GM21381 (cell line): ENCODE data around the gene PDCD2.
"Not testable (repeated sequence)": the region's sequence is repeated elsewhere in the genome, so short reads cannot be mapped to it uniquely, and the experiment has no call there.

Experiments used
- ATAC-seq: cut with Tn5 transposase; IDR thresholded peaks from one replicate; pipeline ENCODE4 v1.9.1; 2021; ENCODE audit warnings: mild to moderate bottlenecking, moderate library complexity; ENCODE audit not compliant: unreplicated experiment

Gene PDCD2

GRCh38 chr6:170584181-170584953 lies at the start of gene PDCD2:
Gene PDCD2 (minus strand): TSS chr6:170584637. CDS start chr6:170584581, 56 bp downstream.
- ATAC-seq = peak; percentile 97

- not testable (repeated sequence) for ATAC-seq
Measured at GRCh38 chr6:170616020-170616554, 31.6 kb upstream of the PDCD2 start.

- ATAC-seq = peak; percentile 91
Measured at GRCh38 chr6:170612256-170612804, 27.9 kb upstream of the PDCD2 start.

- not testable (repeated sequence) for ATAC-seq
Measured at GRCh38 chr6:170609225-170609624, 24.8 kb upstream of the PDCD2 start.

- no peak for ATAC-seq
Measured at GRCh38 chr6:170605574-170606259, 21.3 kb upstream of the PDCD2 start.

- ATAC-seq = no peak
Measured at GRCh38 chr6:170597278-170597677, 12.8 kb upstream of the PDCD2 start.

- ATAC-seq = no peak
Measured at GRCh38 chr6:170596426-170596825, 12.0 kb upstream of the PDCD2 start.

- ATAC-seq = no peak
Measured at GRCh38 chr6:170590725-170591124, 6.3 kb upstream of the PDCD2 start.

- peak; percentile 33 for ATAC-seq
Measured at GRCh38 chr6:170584954-170585498, 589 bp upstream of the PDCD2 start.

- ATAC-seq = no peak
Measured at GRCh38 chr6:170583756-170584180, 669 bp downstream of the PDCD2 start.

- ATAC-seq = no peak
Measured at GRCh38 chr6:170578909-170579308, 5.5 kb downstream of the PDCD2 start.

- ATAC-seq = no peak
Measured at GRCh38 chr6:170575250-170575649, 9.2 kb downstream of the PDCD2 start.

- no peak for ATAC-seq
Measured at GRCh38 chr6:170572704-170573466, 11.6 kb downstream of the PDCD2 start.

- no peak for ATAC-seq
Measured at GRCh38 chr6:170564936-170565530, 19.4 kb downstream of the PDCD2 start.

- no peak for ATAC-seq
Measured at GRCh38 chr6:170561555-170561954, 22.9 kb downstream of the PDCD2 start.

GRCh38 chr6:170555305-170555704 lies 29.1 kb downstream of the PDCD2 start:
- no peak for ATAC-seq

GRCh38 chr6:170554796-170555137 lies 29.7 kb downstream of the PDCD2 start:
- ATAC-seq = no peak

- ATAC-seq = peak; percentile 96
Measured at GRCh38 chr6:170554013-170554795, 30.2 kb downstream of the PDCD2 start, which contains the start of gene TBP. Gene TBP (plus strand): TSS chr6:170554369. CDS start chr6:170557030, 2,661 bp downstream.

- peak; percentile 25 for ATAC-seq
Measured at GRCh38 chr6:170553534-170554012, 30.9 kb downstream of the PDCD2 start.
